Activated CD4-positive, CD25-positive, alpha-beta regulatory T cell treated with anti-CD3 and anti-CD28 coated beads, Interleukin-2, amount 50 U/mL, for 16 hours (primary cell): ENCODE results near the gene TLE2.
"Not testable (repeated sequence)": the region's sequence is repeated elsewhere in the genome, so short reads cannot be mapped to it uniquely, and the experiment has no call there.

Experiments
- DNase-seq: peaks from one replicate; pipeline ENCODE4 v3.0.0-alpha.2; 2020; ENCODE audit warnings: low read depth, low spot score

The TLE2 gene

GRCh38 chr19:3056417-3057088 is 27.5 kb upstream of the TLE2 start:
- no peak for DNase-seq

GRCh38 chr19:3055741-3056416 is 26.8 kb upstream of the TLE2 start:
- DNase-seq, result no peak

GRCh38 chr19:3054972-3055740 is 26.1 kb upstream of the TLE2 start:
- no peak for DNase-seq

GRCh38 chr19:3054265-3054971 is 25.3 kb upstream of the TLE2 start:
- no peak for DNase-seq

- no peak for DNase-seq
These were observed 24.7 kb upstream of the TLE2 start for GRCh38 chr19:3053780-3054179.

GRCh38 chr19:3053218-3053621 is 24.1 kb upstream of the TLE2 start:
- DNase-seq, result no peak

- not testable (repeated sequence) for DNase-seq
These were observed 20.9 kb upstream of the TLE2 start for GRCh38 chr19:3050016-3050415.

- no peak for DNase-seq
These were observed 20.0 kb upstream of the TLE2 start for GRCh38 chr19:3049089-3049488.

- no peak for DNase-seq
These were observed 19.1 kb upstream of the TLE2 start for GRCh38 chr19:3048190-3048533.

GRCh38 chr19:3047496-3048189 is 18.6 kb upstream of the TLE2 start:
- peak; percentile 34 for DNase-seq

GRCh38 chr19:3046698-3047495 is 17.8 kb upstream of the TLE2 start:
- DNase-seq, result no peak

- DNase-seq, result no peak
These were observed 17.0 kb upstream of the TLE2 start for GRCh38 chr19:3045885-3046697.

- no peak for DNase-seq
These were observed 16.1 kb upstream of the TLE2 start for GRCh38 chr19:3045191-3045590.

GRCh38 chr19:3042621-3043267 is 13.7 kb upstream of the TLE2 start:
- no peak for DNase-seq

- DNase-seq, result no peak
These were observed 12.9 kb upstream of the TLE2 start for GRCh38 chr19:3041761-3042620.

- no peak for DNase-seq
These were observed 12.2 kb upstream of the TLE2 start for GRCh38 chr19:3041327-3041726.

- no peak for DNase-seq
These were observed 10.6 kb upstream of the TLE2 start for GRCh38 chr19:3039641-3040077.

GRCh38 chr19:3039125-3039524 is 10.0 kb upstream of the TLE2 start:
- no peak for DNase-seq
